GF-D8 (cell line): ENCODE data around the gene PHF2.

Experiments
- DNase-seq: peaks from one replicate; lab custom pipeline; 2025; lab: John Stamatoyannopoulos, UW

Gene PHF2

GRCh38 chr9:93587284-93587650 lies 10.9 kb downstream of the PHF2 start:
- no peak for DNase-seq

GRCh38 chr9:93587651-93588347 lies 11.4 kb downstream of the PHF2 start:
- DNase-seq, result no peak

- no peak for DNase-seq
Observed at GRCh38 chr9:93588641-93589609, 12.5 kb downstream of the PHF2 start.

- no peak for DNase-seq
Observed at GRCh38 chr9:93589688-93590087, 13.3 kb downstream of the PHF2 start.

GRCh38 chr9:93590609-93591234 lies 14.3 kb downstream of the PHF2 start:
- DNase-seq, result no peak

- no peak for DNase-seq
Observed at GRCh38 chr9:93591301-93592007, 15.1 kb downstream of the PHF2 start.

GRCh38 chr9:93592008-93592642 lies 15.7 kb downstream of the PHF2 start:
- no peak for DNase-seq

- no peak for DNase-seq
Observed at GRCh38 chr9:93592643-93593021, 16.2 kb downstream of the PHF2 start.

GRCh38 chr9:93593144-93593658 lies 16.8 kb downstream of the PHF2 start:
- DNase-seq, result no peak

GRCh38 chr9:93594041-93594756 lies 17.8 kb downstream of the PHF2 start:
- DNase-seq, result no peak

- DNase-seq, result no peak
Observed at GRCh38 chr9:93595461-93595860, 19.1 kb downstream of the PHF2 start.

- DNase-seq, result no peak
Observed at GRCh38 chr9:93595861-93596365, 19.5 kb downstream of the PHF2 start.

- no peak for DNase-seq
Observed at GRCh38 chr9:93596399-93596798, 20.0 kb downstream of the PHF2 start.

GRCh38 chr9:93597142-93597706 lies 20.8 kb downstream of the PHF2 start:
- no peak for DNase-seq

GRCh38 chr9:93597871-93598646 lies 21.7 kb downstream of the PHF2 start:
- no peak for DNase-seq

GRCh38 chr9:93598647-93599241 lies 22.4 kb downstream of the PHF2 start:
- no peak for DNase-seq

- no peak for DNase-seq
Observed at GRCh38 chr9:93599571-93600403, 23.4 kb downstream of the PHF2 start.

- no peak for DNase-seq
Observed at GRCh38 chr9:93600504-93600903, 24.1 kb downstream of the PHF2 start.
